Endothelial cell (in vitro differentiated cells): ENCODE measurements around the gene MAN1A1. TPM values are rescaled to one million over a fixed set of nuclear protein-coding genes. Genes with fewer than 3 reads are reported as not detected.

Experiments
- DNase-seq: peaks from one replicate; pipeline ENCODE4 v3.0.0; 2021; ENCODE audit warnings: low spot score
- H3K27ac Mint-ChIP-seq: one replicate; pipeline ENCODE4 v1.8.0; 2021; ENCODE audit warnings: mixed read lengths, inconsistent platforms; ENCODE audit not compliant: unreplicated experiment
- H3K27me3 Mint-ChIP-seq: one replicate; pipeline ENCODE4 v1.8.0; 2021; ENCODE audit warnings: mild to moderate bottlenecking, moderate library complexity, mixed read lengths, inconsistent platforms; ENCODE audit not compliant: unreplicated experiment
- H3K36me3 Mint-ChIP-seq: one replicate; pipeline ENCODE4 v1.8.0; 2021; ENCODE audit warnings: mild to moderate bottlenecking, low read depth, mixed read lengths, inconsistent platforms; ENCODE audit not compliant: unreplicated experiment
- H3K4me1 Mint-ChIP-seq: one replicate; pipeline ENCODE4 v1.8.0; 2021; ENCODE audit warnings: mild to moderate bottlenecking, mixed read lengths, inconsistent platforms; ENCODE audit not compliant: unreplicated experiment
- H3K4me3 Mint-ChIP-seq: one replicate; pipeline ENCODE4 v1.8.0; 2021; ENCODE audit warnings: mild to moderate bottlenecking, mixed read lengths, inconsistent platforms; ENCODE audit not compliant: unreplicated experiment
- H3K9me3 Mint-ChIP-seq: one replicate; pipeline ENCODE4 v1.8.0; 2021; ENCODE audit warnings: mixed read lengths, inconsistent platforms; ENCODE audit not compliant: unreplicated experiment
- total RNA-seq: library from RNA; stranded (reverse); fragmentation: NEBNext Ultra II Directional; extraction: Animal tissue kit (Norgen Biotek cat#: 25700); gene quantifications from one replicate; pipeline ENCODE4 v1.2.1, GENCODE V29; 2021; ENCODE audit not compliant: unreplicated experiment
- TF ChIP-seq, protein P1 (sequence below): fragments of 200-600 bp; sonication (generic); IDR thresholded peaks from one replicate; pipeline ENCODE4 v1.5.0; 2021; ENCODE audit warnings: antibody characterized with exemption; ENCODE audit not compliant: unreplicated experiment

Gene MAN1A1
- total RNA-seq, 1 donor from 2014 or later, result 34.4 TPM

DNA sequence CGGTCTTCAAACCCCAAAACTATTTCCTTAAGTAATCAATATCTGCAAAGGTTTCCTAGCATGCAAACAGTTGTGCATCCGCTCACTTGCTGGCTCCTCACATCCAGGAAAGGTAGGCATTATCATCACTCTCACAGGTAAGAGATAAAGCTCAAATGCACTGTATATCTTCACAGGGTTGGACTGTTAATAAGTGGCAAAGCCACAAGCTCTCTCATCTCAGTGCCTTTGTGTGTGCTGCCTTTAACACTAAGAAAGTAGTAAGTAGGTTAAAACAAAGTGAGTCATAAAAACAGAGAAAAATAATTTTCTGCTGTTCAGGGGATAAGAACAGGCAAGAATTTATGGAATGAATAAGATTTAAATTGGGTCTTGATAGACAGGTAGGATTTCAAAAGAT is 21.3 kb downstream of the MAN1A1 start:
- DNase-seq, result no peak
- no peak overlapping the region for H3K4me3 Mint-ChIP-seq
- H3K27ac Mint-ChIP-seq, result no peak overlapping the region
- no peaks in the 10 kb centered on the region for H3K9me3 Mint-ChIP-seq
- TF ChIP-seq, protein P1, sequence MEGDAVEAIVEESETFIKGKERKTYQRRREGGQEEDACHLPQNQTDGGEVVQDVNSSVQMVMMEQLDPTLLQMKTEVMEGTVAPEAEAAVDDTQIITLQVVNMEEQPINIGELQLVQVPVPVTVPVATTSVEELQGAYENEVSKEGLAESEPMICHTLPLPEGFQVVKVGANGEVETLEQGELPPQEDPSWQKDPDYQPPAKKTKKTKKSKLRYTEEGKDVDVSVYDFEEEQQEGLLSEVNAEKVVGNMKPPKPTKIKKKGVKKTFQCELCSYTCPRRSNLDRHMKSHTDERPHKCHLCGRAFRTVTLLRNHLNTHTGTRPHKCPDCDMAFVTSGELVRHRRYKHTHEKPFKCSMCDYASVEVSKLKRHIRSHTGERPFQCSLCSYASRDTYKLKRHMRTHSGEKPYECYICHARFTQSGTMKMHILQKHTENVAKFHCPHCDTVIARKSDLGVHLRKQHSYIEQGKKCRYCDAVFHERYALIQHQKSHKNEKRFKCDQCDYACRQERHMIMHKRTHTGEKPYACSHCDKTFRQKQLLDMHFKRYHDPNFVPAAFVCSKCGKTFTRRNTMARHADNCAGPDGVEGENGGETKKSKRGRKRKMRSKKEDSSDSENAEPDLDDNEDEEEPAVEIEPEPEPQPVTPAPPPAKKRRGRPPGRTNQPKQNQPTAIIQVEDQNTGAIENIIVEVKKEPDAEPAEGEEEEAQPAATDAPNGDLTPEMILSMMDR, result no peak
- H3K27me3 Mint-ChIP-seq, result peaks cover 3% of the 10 kb centered on the region
- peaks cover 7% of the 10 kb centered on the region for H3K4me1 Mint-ChIP-seq
- peaks cover 16% of the 10 kb centered on the region for H3K36me3 Mint-ChIP-seq

DNA sequence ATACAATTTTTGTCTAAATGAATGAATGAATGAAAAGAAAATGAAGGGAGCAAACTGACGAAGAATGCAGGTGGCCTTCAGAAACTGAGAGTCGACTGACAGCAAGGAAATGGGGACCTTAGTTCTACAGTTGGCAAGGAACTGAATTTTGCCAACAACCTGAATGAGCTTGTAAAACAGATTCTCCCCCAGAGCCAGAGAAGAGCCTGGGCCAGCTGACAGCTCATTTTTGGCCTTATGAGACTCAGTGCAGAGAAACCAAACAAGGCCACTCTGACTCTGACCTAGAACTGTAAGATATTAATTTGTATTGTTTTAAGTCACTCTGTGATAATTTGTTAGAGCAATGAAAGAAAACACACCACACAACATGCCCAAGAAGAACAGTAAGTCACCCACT is 21.8 kb downstream of the MAN1A1 start:
- Mint-ChIP-seq H3K27ac (no peak overlapping the region), H3K9me3 (no peaks in the 10 kb centered on the region), H3K36me3 (peaks cover 16% of the 10 kb centered on the region), H3K4me3 (no peak overlapping the region), H3K27me3 (peaks cover 3% of the 10 kb centered on the region), H3K4me1 (peaks cover 7% of the 10 kb centered on the region)
- TF ChIP-seq, protein P1, result no peak
- no peak for DNase-seq

DNA sequence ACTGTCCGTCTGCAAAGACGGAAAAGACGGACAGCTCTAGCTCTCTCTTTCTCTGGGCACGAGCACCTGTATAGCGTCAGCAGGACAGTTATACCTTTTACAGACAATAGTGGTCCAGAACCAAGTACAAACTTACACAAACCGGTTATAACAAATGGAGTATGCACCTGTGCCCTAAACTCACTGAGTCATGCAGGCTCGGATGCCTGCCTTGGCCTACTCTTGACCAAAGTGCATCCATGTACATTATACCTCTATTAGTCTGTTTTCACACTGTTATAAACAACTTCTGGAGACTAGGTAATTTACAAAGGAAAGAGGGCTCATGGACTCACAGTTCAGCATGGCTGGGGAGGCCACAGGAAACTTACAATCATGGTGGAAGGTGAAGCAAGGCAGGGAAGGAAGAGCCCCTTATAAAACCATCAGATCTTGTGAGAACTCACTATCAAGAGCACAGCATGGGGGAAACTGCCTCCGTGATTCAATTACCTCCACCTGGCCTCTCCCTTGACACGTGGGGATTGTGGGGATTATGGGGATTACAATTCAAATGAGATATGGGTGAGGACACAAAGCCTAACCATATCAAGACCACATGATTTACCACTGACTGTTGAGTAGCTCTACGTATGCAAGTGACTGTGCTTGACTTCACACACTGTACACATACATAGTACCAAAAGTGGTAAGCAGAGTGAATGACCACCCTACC is 23.1 kb downstream of the MAN1A1 start:
- H3K27ac Mint-ChIP-seq, result no peak overlapping the region
- H3K27me3 Mint-ChIP-seq, result peaks cover 3% of the 10 kb centered on the region
- DNase-seq, result no peak
- H3K4me3 Mint-ChIP-seq, result no peak overlapping the region
- H3K4me1 Mint-ChIP-seq, result peaks cover 11% of the 10 kb centered on the region
- peaks cover 16% of the 10 kb centered on the region for H3K36me3 Mint-ChIP-seq
- TF ChIP-seq, protein P1, result no peak
- H3K9me3 Mint-ChIP-seq, result no peaks in the 10 kb centered on the region

DNA sequence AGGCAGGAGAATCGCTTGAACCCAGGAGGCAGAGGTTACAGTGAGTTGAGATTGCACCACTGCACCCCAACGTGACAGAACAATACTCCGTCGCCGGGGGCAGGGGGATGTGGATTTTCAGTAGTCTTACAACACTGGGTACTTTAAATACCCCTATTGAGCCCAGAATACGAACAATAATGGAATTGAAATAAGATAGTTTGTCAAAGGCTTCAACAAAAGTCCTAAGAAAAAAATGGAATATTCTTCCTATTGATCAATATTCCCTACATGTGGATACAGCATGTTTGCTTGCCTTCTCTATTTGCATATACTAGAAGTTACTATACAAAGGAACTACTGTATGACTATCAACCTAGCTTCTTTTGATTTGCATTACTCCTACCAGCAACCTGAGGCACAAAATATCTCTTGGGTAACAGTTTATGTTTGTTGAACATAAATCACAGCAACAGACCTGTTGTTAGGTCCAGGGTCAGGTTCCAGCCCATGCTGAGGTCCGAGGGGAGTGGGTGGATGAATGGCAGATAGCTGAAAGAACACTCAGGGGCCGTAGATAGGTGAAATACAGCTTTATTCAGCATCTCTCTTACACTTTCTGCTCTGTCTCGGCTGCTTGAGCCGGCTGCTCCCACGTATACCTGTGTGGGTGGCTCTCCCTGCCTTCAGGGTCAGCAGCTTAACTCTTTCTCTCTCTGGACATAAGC is 23.8 kb downstream of the MAN1A1 start:
- H3K4me3 Mint-ChIP-seq, result no peak overlapping the region
- TF ChIP-seq, protein P1, result no peak
- no peak overlapping the region for H3K27ac Mint-ChIP-seq
- H3K36me3 Mint-ChIP-seq, result peaks cover 15% of the 10 kb centered on the region
- H3K4me1 Mint-ChIP-seq, result peaks cover 11% of the 10 kb centered on the region
- H3K27me3 Mint-ChIP-seq, result peaks cover 3% of the 10 kb centered on the region
- no peaks in the 10 kb centered on the region for H3K9me3 Mint-ChIP-seq
- DNase-seq, result no peak

DNA sequence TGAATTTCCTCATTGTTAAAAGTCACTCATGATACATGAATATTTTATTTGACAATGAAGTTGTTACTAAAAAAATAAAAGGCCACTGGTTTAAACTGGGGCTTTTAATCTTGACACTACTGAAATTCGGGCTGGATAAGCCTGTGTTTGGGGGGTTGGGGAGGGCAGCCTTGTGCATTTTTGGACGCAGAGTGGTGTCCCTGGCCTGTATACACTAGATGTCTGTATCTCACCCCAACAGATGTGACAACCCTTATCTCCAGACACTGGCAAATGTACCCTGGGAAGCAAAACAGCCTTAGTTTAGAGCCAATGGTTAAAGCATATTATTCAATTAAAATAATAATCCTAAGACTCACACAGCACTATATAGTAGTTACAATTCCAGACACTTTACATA is 24.8 kb downstream of the MAN1A1 start:
- Mint-ChIP-seq H3K27ac (no peak overlapping the region), H3K36me3 (peaks cover 8% of the 10 kb centered on the region), H3K9me3 (no peaks in the 10 kb centered on the region), H3K27me3 (peaks cover 3% of the 10 kb centered on the region), H3K4me3 (no peak overlapping the region), H3K4me1 (peaks cover 9% of the 10 kb centered on the region)
- TF ChIP-seq, protein P1, result no peak
- DNase-seq, result no peak
